Measurements from ENCODE around the gene GPC3. TPM values are rescaled to one million over a fixed set of nuclear protein-coding genes. Genes with fewer than 3 reads are reported as not detected.

GPC3 gene
- total and polyA plus RNA-seq, 5 donors = 6.7 to 15.5 (median 7.5) TPM

DNA sequence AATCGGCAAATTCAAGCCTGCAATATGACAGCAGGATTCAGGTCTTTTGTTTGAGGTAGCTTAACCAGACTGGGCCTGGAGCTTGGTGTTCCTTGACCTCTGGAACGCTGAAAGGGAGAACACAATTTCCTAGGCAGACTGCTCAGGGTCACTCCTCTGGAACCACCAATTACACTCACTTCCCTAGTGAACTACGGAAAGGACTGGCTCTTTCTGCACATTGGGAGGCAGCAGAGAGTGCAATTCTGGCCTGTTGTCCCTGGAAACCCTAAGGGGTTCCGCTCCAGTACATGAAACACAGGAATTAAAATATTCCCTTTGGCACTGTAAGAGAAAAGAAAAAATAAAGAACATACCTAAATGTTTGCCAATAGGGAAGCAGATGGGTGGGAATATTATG lies 58.6 kb downstream of the GPC3 start:
- DNase-seq (no peak), ATAC-seq (no peak)
- WGBS = 56% methylated on average over 4 of the region's 4 CpGs
- Histone ChIP-seq H3K27me3 (ENCODE audit: control insufficient read depth, insufficient read depth) (no peaks in the 10 kb centered on the region), H3K4me1 (ENCODE audit: control insufficient read depth, insufficient read depth, low read length) (no peaks in the 10 kb centered on the region), H3K4me3 (ENCODE audit: low read length) (no peak overlapping the region), H3K27ac (ENCODE audit: low read length) (no peak overlapping the region), H3K9me3 (ENCODE audit: control insufficient read depth, low read length) (no peaks in the 10 kb centered on the region)
- intact Hi-C loops (cut with DNase I) = no loop called here

DNA sequence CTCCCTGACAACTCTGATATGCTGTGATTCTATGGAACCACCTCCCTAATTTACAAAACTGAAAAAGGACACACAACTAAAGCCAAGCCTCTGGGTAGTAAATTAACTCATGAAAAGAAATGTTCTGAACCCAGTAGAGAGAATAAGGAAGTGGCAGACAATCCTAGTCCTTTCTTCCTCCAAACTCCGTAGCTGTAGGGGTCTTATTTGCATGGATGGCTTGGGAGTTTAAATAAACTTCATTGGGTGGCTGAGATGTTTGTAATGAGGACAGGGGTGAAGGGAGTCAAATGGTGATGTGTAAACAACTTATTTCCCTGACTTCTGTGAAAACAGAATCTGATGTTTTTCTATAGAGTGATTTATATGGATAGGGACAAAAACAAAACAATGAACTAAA lies 59.3 kb downstream of the GPC3 start:
- Histone ChIP-seq H3K27me3 (ENCODE audit: control insufficient read depth, insufficient read depth) (no peaks in the 10 kb centered on the region), H3K27ac (ENCODE audit: low read length) (no peak overlapping the region), H3K4me1 (ENCODE audit: control insufficient read depth, insufficient read depth, low read length) (no peaks in the 10 kb centered on the region), H3K9me3 (ENCODE audit: control insufficient read depth, low read length) (no peaks in the 10 kb centered on the region), H3K4me3 (ENCODE audit: low read length) (no peak overlapping the region)
- intact Hi-C loops (cut with DNase I) = no loop called here
- WGBS = 73% methylated on average over 1 of the region's 1 CpG
- DNase-seq (no peak), ATAC-seq (no peak)

DNA sequence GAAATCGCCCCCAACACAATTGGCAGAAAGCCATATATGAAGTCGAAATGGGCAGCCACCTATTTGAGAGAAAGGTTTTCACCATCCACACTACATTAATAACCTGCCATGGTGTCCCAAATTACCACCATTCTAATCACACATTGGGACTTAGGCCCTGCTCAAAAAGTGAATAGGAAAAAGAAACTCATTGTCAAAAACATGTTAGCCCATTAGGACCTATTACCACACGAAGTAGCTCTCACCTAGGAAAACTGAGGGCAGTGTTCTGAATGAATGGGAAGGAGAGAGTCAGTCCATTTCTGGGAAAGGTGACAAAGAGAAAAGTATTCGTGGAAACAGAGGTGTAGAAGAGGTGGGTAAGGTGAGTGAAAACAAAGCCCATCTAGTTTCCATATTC lies 60.8 kb downstream of the GPC3 start:
- WGBS = 75% methylated on average over 4 of the region's 4 CpGs

DNA sequence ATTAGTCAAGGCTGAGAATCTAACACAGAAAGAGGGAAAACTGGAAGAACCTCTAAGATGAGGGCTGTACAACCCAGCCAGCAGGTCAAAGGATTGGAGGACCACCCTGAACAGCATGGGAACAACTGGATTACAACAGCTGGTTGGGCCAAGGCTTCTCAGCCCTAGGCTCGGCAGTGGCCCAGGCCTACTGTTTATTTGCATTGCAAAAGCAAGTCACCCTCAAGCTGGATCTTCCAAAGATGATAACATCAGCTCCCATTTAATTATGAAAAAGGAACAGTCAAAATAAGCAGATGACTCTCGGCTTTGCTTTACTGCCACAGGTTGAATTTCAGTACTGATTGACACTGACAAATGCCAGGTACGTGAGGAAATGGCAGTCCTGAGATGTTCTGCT lies 61.8 kb downstream of the GPC3 start:
- 86% methylated on average over 3 of the region's 3 CpGs for whole genome bisulfite sequencing
- H3K27me3 ChIP-seq (ENCODE audit: control insufficient read depth, insufficient read depth) = no peaks in the 10 kb centered on the region
- no peaks in the 10 kb centered on the region for H3K9me3 ChIP-seq (ENCODE audit: control insufficient read depth, low read length)
- intact Hi-C loops (cut with DNase I) = no loop called here
- H3K27ac ChIP-seq (ENCODE audit: low read length) = no peak overlapping the region
- DNase-seq = peak in 1 of 3 donors; percentile 47
- H3K4me3 ChIP-seq (ENCODE audit: low read length) = no peak overlapping the region
- ATAC-seq = no peak
- H3K4me1 ChIP-seq (ENCODE audit: control insufficient read depth, insufficient read depth, low read length) = no peaks in the 10 kb centered on the region

More for the DNA sequence above, 60.8 kb downstream of the GPC3 start:
- no peaks in the 10 kb centered on the region for H3K27me3 ChIP-seq (ENCODE audit: control insufficient read depth, insufficient read depth)
- no peaks in the 10 kb centered on the region for H3K4me1 ChIP-seq (ENCODE audit: control insufficient read depth, insufficient read depth, low read length)
- H3K9me3 ChIP-seq (ENCODE audit: control insufficient read depth, low read length) = no peaks in the 10 kb centered on the region
- no peak overlapping the region for H3K4me3 ChIP-seq (ENCODE audit: low read length)
- no peak overlapping the region for H3K27ac ChIP-seq (ENCODE audit: low read length)
- intact Hi-C loops (cut with DNase I) = no loop called here
- ATAC-seq (no peak), DNase-seq (no peak)

DNA sequence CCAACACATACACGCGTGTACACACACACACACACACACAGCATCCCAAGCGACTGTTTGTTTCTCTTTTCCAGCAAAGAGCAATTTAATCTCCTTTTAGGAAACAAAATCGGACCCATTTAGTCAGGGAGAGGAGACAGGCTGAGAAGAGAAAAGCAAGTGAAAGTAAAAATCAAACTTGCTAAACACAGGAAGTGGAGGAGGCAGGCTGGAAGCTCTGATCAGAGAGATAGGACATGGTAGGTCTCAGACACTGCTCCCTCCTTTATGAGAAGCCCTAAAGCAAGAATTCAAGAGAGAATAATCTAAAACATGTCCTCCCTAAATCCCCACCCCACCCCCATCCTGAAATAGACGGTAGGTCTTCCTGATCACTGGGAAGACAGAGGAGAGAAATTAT lies 62.3 kb downstream of the GPC3 start:
- no peaks in the 10 kb centered on the region for H3K9me3 ChIP-seq (ENCODE audit: control insufficient read depth, low read length)
- no peaks in the 10 kb centered on the region for H3K27me3 ChIP-seq (ENCODE audit: control insufficient read depth, insufficient read depth)
- no peak overlapping the region for H3K27ac ChIP-seq (ENCODE audit: low read length)
- 54% methylated on average over 5 of the region's 5 CpGs for WGBS
- DNase-seq = no peak
- H3K4me1 ChIP-seq (ENCODE audit: control insufficient read depth, insufficient read depth, low read length) = no peaks in the 10 kb centered on the region
- H3K4me3 ChIP-seq (ENCODE audit: low read length) = no peak overlapping the region
- intact Hi-C loops (cut with DNase I) = no loop called here
- no peak for ATAC-seq

DNA sequence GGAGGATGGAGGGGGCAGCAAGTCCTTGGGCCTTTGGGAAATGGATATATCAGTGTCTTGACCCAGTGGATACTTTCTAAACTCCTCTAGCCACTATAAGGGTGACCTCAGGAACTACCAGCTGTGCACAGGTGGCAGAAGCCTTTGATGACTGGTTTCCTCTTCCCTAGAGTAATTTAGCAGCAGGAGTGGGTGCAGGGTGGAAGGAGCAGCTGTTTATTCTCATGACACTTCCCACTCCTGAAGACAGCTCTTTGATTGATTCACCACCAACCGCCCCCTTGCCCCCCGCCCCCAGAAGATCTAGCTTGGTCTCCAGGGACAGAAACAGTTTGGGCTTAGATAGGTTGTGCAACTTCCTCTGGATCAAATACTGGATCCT lies 63.0 kb downstream of the GPC3 start:
- H3K27ac ChIP-seq (ENCODE audit: low read length) = no peak overlapping the region
- intact Hi-C loops (cut with DNase I) = no loop called here
- no peaks in the 10 kb centered on the region for H3K9me3 ChIP-seq (ENCODE audit: control insufficient read depth, low read length)
- H3K27me3 ChIP-seq (ENCODE audit: control insufficient read depth, insufficient read depth) = no peaks in the 10 kb centered on the region
- H3K4me3 ChIP-seq (ENCODE audit: low read length) = no peak overlapping the region
- DNase-seq (no peak), ATAC-seq (no peak)
- H3K4me1 ChIP-seq (ENCODE audit: control insufficient read depth, insufficient read depth, low read length) = no peaks in the 10 kb centered on the region
- 34% methylated on average over 2 of the region's 2 CpGs for WGBS

DNA sequence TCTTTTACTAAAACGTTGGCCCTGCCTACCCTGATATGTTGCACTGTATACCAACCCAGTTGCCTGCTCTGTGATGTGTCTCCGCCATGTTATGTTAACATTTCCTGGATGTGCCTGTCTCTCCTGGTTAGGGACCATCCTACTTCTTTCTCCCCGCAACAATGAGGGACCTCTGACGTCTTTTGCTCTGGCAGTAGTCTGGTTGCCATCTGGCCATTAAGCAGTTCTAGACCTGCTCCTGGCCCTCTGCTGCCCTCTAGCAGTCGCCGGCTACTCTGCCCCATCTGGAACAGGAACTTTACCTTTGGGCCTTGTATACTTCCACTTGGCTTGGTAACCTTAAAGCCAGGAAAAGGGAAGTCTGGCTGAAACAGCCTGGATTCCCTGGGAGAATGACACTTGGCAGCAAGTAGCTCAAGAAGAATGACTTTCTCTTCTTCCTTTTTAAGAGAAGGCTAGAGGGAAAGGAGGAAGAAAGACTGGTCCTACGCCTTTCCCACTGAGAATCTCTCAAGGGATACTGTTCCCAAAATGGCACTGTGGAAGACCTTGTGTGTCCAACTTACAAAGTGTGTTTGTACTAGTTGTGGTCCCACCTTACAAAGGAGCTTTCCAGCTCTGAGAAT lies 63.5 kb downstream of the GPC3 start:
- DNase-seq (peak; percentile 20 to 47 (median 38)), ATAC-seq (peak in 1 of 2 donors; percentile 28)
- Histone ChIP-seq H3K9me3 (ENCODE audit: control insufficient read depth, low read length) (no peaks in the 10 kb centered on the region), H3K27me3 (ENCODE audit: control insufficient read depth, insufficient read depth) (no peaks in the 10 kb centered on the region), H3K27ac (ENCODE audit: low read length) (no peak overlapping the region), H3K4me3 (ENCODE audit: low read length) (no peak overlapping the region), H3K4me1 (ENCODE audit: control insufficient read depth, insufficient read depth, low read length) (no peaks in the 10 kb centered on the region)
- WGBS = 59% methylated on average over 7 of the region's 7 CpGs
- intact Hi-C loops (cut with DNase I) = no loop called here

DNA sequence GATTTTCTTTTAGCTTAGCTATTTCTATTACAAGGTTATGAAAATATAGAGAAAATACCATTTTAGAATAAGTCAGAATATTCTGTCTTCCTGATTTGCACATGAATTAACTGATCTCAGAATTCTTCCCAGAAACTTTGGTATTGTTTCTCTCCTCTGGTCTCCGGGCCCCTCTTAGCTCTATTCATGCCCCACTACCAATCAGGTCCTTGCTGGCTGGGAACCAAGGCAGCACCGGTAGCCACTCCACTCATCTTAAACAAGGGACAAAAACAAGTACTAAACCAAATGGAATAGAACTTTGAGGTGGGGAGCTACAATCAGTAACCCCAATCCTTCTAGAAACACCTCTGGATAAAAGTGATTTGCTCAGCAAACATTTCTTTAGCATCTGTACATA lies 64.3 kb downstream of the GPC3 start:
- no peaks in the 10 kb centered on the region for H3K4me1 ChIP-seq (ENCODE audit: control insufficient read depth, insufficient read depth, low read length)
- no peaks in the 10 kb centered on the region for H3K9me3 ChIP-seq (ENCODE audit: control insufficient read depth, low read length)
- intact Hi-C loops (cut with DNase I) = no loop called here
- DNase-seq (no peak), ATAC-seq (no peak)
- no peak overlapping the region for H3K27ac ChIP-seq (ENCODE audit: low read length)
- H3K4me3 ChIP-seq (ENCODE audit: low read length) = no peak overlapping the region
- H3K27me3 ChIP-seq (ENCODE audit: control insufficient read depth, insufficient read depth) = no peaks in the 10 kb centered on the region
- WGBS = 87% methylated on average over 2 of the region's 2 CpGs

DNA sequence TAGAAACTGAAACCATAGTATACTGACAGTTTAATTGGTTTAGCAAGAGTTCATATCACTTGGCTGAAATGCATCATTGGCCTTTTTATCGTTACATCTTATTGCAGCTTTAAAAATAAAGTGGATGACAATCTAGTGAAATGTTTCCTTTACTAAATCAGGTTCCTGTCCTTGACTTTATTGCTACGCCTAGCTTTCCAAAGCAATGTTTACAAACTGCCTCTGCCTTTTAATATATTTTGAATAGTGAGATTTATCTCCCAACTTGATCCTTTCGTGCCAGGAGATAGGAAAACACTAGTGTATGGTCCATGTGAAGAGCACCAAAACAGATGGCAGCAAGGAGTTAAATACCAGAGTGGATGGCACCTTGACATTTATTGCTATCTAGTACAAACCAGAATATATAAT lies 67.0 kb downstream of the GPC3 start:
- no peak for ATAC-seq
- intact Hi-C loops (cut with DNase I) = no loop called here
- Histone ChIP-seq H3K27ac (ENCODE audit: low read length) (no peak overlapping the region), H3K27me3 (ENCODE audit: control insufficient read depth, insufficient read depth) (no peaks in the 10 kb centered on the region), H3K9me3 (ENCODE audit: control insufficient read depth, low read length) (no peaks in the 10 kb centered on the region), H3K4me1 (ENCODE audit: control insufficient read depth, insufficient read depth, low read length) (no peaks in the 10 kb centered on the region), H3K4me3 (ENCODE audit: low read length) (no peak overlapping the region)
- no peak for DNase-seq
- 78% methylated on average over 3 of the region's 3 CpGs for WGBS

DNA sequence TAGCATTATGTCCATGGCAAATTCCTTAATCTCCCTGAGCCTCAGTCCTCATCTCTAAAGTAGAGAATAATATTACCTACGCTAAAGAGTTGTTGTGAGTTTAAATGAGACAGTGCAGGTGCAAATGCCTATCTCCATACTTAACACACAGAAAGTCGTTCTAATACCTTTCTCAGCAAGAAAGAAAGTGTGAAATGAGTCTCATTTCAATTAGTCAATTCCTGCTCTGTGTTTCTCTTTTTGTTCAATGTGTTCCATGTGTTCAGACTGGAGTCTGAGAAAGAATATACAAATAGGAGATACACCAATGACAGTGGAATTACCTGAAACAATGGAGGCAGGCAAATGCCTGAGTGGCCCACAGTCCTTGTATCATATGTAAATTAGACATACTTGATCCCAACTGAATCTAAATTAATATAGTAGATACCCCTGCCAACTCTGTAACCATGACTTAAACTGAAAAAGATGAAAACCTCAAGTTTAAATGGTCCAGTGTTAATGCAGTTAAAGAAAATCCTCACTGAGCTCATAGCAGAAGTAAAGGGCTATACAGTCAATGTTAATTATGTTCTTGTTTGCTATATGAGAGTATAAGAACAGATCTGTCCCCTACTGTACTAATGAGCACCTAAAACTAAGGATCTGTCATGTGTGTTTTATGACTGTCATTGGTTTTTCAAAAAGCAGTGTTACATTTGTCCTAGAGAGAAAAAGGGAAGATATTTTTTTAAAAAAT lies 68.2 kb downstream of the GPC3 start:
- 93% methylated on average over 2 of the region's 2 CpGs for WGBS
- Histone ChIP-seq H3K27ac (ENCODE audit: low read length) (no peak overlapping the region), H3K27me3 (ENCODE audit: control insufficient read depth, insufficient read depth) (no peaks in the 10 kb centered on the region), H3K4me1 (ENCODE audit: control insufficient read depth, insufficient read depth, low read length) (no peaks in the 10 kb centered on the region), H3K9me3 (ENCODE audit: control insufficient read depth, low read length) (no peaks in the 10 kb centered on the region), H3K4me3 (ENCODE audit: low read length) (no peak overlapping the region)
- no peak for ATAC-seq
- no peak for DNase-seq
- intact Hi-C loops (cut with DNase I) = no loop called here

DNA sequence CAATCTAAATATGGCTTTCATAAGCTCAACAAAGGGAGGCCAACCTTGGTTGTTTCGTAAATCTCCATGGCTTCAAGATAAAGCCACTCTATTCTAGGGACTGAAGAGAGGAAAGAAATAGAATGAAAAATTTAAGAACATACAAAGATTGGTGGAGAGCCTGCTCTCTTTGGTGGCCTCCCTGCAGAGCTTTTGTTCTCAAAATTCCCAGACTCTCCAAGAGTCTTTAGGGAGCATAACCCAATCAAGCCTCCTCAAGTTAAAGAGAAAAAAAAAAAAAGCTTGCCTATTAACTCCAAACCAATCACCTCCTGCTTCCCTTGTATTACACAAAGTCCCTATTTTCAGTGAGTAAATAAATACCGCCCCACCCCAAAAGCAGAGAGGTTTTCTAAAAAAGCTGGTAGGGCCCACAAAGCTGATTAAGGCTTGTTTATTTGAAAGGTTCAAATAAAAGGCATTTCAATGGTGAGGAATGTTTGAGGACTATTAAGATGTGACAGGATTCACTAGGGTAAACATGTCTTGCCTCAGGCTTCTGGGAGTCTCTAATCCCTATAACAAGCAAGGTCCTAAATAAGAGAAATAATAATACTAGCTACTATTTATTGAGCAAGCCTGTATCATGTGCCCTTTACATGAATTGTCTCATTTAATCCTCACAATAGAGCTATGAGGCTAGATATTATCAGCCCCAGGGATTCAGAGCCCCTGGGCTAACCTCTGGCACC lies 71.6 kb downstream of the GPC3 start:
- no peak overlapping the region for H3K27ac ChIP-seq (ENCODE audit: low read length)
- ATAC-seq = no peak
- 84% methylated on average over 2 of the region's 2 CpGs for WGBS
- DNase-seq = no peak
- H3K27me3 ChIP-seq (ENCODE audit: control insufficient read depth, insufficient read depth) = no peaks in the 10 kb centered on the region
- intact Hi-C loops (cut with DNase I) = no loop called here
- H3K4me1 ChIP-seq (ENCODE audit: control insufficient read depth, insufficient read depth, low read length) = no peaks in the 10 kb centered on the region
- no peaks in the 10 kb centered on the region for H3K9me3 ChIP-seq (ENCODE audit: control insufficient read depth, low read length)
- H3K4me3 ChIP-seq (ENCODE audit: low read length) = no peak overlapping the region
